HTR-8/SVneo (cell line): ENCODE results near the gene MIAT.
"Not testable (repeated sequence)": the region's sequence is repeated elsewhere in the genome, so short reads cannot be mapped to it uniquely, and the experiment has no call there.

ENCODE experiments used
- DNase-seq: peaks from one replicate; pipeline ENCODE4 v3.0.0; 2011; ENCODE audit warnings: low spot score, mixed read lengths; ENCODE audit not compliant: insufficient read length
- FAIRE-seq: peaks from 2 replicates; lab custom pipeline; 2011; peaks lifted over from hg19 to GRCh38; lab: Jason Lieb, UNC

MIAT gene

GRCh38 chr22:26689513-26690301 is 32.3 kb downstream of the MIAT start:
- DNase-seq, result no peak
- no peak for FAIRE-seq

DNA sequence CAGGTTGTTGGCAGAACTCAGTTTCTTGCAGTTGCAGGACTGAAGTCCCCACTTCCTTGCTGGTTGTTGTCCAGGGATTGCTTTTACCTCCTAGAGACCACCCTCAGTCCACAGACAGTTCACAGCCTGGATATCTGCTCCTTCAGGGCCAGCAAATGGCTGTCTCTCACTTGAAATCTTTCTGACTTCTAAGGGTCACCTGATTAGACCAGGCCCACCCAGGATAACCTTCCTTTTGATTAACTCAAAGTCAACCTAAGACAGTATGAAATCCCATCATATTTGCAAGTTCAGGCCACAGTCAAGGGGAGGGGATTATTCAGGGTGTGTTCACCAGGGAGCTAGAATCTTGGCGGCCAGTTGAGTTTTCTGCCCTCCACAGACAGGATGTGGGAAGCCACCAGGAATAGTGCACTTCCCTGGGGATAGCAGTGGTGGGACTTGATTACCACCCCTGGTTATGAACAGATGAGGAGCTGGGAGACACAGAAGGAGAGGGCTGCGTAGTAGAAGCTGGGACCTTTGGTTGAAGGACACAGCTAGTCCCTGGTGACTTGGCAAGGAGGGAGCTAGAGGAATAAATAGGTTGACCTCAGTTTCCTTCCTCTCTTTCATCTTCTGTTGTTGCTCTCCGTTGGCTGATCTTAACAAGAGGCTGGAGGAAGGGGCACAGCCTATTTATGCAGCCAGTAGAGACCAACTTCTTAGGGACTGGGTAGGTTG is 33.4 kb downstream of the MIAT start:
- FAIRE-seq (no peak), DNase-seq (no peak)

DNA sequence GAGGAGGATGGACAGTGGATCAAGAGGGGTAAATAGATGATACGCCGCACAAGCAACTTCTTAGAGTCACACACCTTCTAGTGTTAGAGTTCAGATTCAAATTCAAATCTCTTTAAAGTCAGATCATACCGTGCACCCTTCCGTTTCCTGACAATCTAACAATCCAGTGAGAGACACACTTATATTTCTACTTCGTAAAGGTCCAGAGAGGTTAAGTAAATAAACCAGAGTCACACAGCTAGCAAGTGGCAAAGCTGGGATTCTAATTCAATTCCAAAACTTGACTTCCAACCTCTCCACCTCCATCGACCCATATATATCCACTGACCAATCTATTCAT is 34.0 kb downstream of the MIAT start:
- FAIRE-seq, result no peak
- no peak for DNase-seq

- DNase-seq (no peak), FAIRE-seq (no peak)
Observed at GRCh38 chr22:26692215-26692614, 34.8 kb downstream of the MIAT start.

GRCh38 chr22:26697151-26697550 is 39.8 kb downstream of the MIAT start:
- no peak for DNase-seq
- no peak for FAIRE-seq

DNA sequence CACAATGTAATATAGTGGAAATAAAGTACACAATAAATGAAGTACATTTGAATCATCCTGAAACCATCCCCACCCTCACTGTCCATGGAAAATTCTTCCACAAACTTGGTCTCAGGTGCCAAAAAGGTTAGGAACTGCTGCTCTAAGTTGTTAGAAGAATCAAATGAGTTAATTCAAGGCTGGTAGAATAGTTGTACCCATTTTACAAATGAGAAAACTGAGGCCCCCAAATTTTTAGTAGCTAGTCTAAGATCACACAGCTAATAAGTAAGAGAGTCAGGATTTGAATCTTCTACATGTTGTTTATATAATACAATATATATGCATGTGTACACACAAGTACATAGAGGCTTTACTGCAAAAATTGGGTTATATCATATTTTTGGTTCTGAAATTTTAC is 43.1 kb downstream of the MIAT start:
- DNase-seq (no peak), FAIRE-seq (no peak)

DNA sequence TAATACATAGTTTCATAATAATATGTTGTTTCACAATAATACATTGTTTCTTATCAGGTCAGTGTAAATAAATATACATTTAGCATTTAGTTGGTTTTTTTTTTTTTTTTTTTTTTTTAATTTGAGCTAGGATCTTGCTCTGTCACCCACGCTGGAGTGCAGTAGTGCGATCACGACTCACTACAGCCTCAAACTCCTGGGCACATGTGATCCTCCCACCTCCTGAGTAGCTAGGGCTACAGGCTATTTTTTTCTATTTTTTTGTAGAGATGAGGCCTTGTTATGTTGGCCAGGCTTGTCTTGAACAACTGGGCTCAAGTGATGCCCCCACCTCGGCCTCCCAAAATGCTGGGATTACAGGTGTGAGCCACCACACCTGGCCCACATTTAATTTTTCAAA is 43.5 kb downstream of the MIAT start:
- no peak for DNase-seq
- no peak for FAIRE-seq

DNA sequence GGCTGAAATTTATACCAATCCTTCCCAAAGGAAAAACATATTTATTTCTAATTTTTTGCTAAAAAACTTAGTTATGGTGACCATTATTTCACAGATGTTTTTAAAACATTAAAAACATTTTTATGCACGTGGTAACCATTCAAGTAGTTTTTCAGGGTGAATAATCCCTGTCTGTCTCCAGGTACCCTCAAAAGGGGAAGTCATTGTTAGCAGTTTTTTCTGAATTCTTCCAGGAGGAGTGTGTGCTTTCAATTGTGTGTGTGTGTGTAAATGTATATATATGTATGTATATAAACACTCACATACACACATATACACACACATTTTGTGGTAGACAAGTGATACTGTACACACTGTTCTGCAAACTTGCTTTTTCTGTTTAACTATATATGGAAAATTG is 43.9 kb downstream of the MIAT start:
- no peak for DNase-seq

DNA sequence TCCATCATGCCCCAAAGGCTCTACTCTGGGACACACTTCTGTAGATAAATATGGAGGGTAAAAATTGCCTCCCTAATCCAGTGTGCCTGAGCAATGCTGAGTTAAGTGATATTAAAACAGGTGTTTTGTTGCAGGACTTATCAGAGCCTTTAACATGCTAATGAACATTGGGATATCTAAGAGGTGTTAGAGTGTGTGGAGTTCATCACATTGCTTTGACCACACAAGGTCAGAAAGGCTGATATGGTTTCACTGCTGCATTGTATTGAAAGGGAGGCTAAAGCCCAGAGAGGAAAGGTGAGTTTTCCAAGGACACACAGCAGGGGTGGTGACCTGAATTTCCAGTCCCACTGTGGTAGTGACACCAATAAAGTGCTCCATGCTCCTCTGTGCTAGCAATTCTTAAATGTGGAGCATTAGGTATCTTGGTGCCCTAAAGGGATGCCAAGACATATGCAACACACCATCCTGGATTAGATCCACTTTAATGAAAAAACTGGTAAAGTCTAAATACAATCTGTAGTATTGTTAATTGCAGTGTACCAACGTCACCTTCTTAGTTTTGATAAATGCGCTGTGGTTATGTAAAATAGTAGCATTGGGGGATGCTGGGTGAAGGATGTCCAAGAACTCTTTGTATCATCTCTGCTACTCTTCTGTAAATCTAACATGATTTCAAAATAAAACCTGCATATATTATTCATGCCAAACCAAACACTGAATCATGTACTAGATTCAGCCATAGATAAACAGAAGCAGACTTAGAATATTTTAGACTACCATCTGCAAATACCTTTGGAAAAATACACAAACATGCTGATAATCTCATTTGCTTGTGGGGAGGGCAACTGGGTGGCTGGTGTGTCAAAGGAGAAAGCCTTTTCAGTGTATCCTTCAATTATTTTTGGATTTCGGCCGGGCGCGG is 45.8 kb downstream of the MIAT start:
- DNase-seq, result no peak
- FAIRE-seq, result no peak

More for the DNA sequence above, 43.9 kb downstream of the MIAT start:
- FAIRE-seq, result no peak

GRCh38 chr22:26705379-26705778 is 48.0 kb downstream of the MIAT start:
- not testable (repeated sequence) for DNase-seq, FAIRE-seq

GRCh38 chr22:26707090-26707489 is 49.7 kb downstream of the MIAT start:
- DNase-seq (no peak), FAIRE-seq (no peak)

GRCh38 chr22:26707581-26707980 is 50.2 kb downstream of the MIAT start:
- DNase-seq (no peak), FAIRE-seq (no peak)

DNA sequence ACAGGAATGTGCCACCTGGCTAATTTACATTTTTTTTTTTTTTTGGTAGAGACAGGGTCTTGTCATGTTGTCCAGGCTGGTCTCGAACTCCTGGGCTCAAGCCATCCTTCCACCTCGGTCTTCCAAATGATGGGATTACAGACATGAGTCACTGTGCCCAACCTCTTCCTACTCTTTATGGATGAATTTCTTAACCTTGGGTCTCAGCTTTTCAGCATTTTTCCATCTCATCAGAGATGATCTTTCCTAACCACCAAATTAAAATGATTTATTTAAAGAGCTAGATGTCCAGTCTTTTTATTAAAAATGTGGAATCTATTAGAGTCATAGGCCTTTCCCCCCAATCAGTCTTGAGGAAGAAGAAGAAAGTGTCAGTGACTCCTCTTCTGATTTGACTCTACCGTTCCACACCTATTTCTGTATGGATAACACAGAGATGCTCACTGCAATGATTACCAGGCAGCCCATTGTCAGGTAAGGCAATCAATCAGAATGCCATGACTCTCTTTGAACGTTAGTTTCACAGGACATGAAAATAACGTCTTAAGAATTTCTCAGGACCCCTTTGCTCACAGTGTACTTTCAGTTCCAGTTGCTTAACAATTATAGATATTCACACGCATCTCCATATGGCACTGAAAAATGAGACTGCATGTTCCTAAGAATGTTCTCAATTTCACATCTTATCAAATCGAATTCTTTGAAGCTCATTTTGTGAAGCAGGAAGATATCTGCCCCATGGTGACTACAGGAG is 51.0 kb downstream of the MIAT start:
- FAIRE-seq, result no peak
- DNase-seq, result no peak

DNA sequence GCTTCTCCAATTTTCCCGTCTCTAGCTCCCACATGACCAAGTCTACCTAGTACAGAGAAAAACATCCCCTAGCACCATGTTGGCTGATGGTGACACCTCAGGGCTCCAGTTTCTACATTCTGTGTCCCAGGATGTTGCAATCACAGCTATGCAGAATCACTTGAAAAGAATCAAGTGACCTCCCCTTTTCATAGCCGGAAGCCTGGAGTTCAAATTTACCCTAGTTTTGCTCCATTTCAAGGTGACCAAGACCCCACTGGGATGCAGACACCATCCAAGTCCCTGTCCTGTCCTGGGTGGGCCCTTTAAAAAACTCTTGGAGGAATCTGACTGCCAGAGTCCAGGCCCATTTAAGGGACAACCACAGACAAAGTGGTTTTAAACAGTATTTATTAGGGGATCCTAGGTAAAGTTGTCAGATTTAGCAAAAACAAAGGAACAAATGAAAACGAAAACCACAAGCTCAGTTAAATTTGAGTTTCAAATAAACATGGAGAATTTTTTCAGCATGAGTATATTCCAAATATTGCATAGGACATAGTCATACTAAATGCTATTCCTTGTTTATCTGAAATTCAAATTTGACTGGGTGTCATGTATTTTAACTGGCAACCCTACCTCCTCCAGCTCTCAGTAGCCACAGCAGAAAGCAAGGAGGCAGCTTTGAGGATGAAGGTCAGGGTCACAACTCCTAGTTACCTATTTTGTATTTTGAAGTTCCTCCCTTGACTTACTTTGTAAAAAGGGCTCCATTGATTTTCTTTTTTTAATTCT is 52.4 kb downstream of the MIAT start:
- DNase-seq (no peak), FAIRE-seq (no peak)

DNA sequence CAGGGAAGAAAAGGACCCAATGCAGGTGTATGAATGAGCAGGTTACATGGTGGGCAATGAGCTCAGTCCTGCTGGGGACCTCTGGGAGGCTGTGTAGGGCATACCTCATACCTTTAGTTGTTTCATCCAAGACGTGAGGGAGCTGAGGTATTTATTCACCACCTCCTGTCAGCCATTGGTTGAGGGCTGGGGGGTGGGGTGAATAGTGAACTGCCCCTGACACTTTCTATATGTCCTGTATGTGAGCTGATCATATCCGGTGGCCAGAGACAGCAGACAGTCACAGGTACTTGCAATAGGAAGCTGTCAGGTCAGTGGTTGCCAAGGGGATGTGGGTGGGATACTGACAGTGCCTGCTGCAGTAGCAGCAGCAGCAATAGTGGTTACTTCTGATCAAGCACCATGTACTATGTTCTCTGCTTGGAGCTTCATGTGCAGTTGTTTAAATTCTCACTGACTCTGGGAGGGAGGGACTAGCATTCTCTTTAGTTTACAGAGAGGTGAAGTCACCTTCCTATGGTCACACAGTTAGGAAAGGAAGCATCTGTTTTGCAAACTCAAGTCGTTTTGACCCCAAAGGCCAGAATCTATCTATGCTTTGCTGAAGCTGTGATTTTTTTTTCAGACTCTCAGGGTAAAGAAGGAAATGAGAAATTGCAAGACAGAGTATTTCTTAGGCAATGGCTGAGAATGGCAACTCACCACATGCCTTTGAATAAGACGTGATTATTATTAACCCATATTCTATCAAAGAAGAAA is 54.0 kb downstream of the MIAT start:
- FAIRE-seq (no peak), DNase-seq (no peak)

DNA sequence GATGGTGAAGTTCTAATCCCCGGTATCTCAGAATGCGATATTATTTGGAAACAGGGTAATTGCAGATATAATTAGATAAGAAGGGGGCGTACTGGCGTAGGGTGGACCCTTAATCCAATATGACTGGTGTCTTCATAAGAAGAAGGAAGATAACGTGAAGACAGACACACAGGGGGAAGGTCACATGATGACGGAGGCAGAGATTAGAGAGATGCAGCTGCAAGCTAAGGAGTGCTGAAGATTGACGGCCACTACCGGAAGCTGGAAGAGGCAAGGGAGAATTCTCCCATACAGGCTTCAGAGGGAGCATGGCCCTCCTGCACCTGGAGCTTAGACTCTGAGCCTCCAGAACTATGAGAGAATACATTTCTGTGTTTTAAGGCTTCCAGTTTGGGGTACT is 54.8 kb downstream of the MIAT start:
- DNase-seq (no peak), FAIRE-seq (no peak)

GRCh38 chr22:26713823-26714449 is 56.5 kb downstream of the MIAT start:
- no peak for DNase-seq
- FAIRE-seq, result no peak

- no peak for DNase-seq
Observed at GRCh38 chr22:26714971-26715370, 57.6 kb downstream of the MIAT start.

More at GRCh38 chr22:26714971-26715370, 57.6 kb downstream of the MIAT start:
- no peak for FAIRE-seq
